ENCODE measurements around the gene FGF10.

DNA sequence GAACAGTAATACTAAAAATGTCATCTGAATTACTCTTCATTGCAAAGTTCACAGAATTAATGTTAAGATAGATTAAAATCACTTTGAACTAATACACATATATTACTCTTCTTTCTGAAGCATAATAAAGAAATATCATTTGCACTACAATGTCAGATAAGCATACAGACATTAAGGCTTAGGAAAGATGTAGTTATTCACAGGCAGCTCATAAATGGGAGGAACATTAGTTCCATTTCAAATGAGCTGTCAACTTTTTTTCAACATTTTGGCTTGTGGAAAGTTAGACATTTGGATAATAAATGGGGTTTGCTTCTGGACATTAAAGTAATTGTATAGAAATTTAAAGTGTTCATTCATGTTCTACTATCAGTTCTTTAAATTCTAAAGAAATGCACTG is 6.3 kb downstream of the FGF10 start:
- TF ChIP-seq, protein P1, sequence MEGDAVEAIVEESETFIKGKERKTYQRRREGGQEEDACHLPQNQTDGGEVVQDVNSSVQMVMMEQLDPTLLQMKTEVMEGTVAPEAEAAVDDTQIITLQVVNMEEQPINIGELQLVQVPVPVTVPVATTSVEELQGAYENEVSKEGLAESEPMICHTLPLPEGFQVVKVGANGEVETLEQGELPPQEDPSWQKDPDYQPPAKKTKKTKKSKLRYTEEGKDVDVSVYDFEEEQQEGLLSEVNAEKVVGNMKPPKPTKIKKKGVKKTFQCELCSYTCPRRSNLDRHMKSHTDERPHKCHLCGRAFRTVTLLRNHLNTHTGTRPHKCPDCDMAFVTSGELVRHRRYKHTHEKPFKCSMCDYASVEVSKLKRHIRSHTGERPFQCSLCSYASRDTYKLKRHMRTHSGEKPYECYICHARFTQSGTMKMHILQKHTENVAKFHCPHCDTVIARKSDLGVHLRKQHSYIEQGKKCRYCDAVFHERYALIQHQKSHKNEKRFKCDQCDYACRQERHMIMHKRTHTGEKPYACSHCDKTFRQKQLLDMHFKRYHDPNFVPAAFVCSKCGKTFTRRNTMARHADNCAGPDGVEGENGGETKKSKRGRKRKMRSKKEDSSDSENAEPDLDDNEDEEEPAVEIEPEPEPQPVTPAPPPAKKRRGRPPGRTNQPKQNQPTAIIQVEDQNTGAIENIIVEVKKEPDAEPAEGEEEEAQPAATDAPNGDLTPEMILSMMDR (IDR thresholded peaks at IDR 0.05) = no peak
- no peak for TF ChIP-seq POLR2A (IDR thresholded peaks at IDR 0.05)
